ENCODE data around the gene LAYN. TPM values are rescaled to one million over a fixed set of nuclear protein-coding genes. Genes with fewer than 3 reads are reported as not detected.

The LAYN gene
- total RNA-seq, 4 donors from 2014 or later, result 8.2 to 47.8 (median 37.2) TPM

GRCh38 chr11:111549196-111549868 is 8.8 kb downstream of the LAYN start:
- Histone ChIP-seq H3K9me3 (no peaks in the 10 kb centered on the region), H3K27me3 (no peaks in the 10 kb centered on the region), H3K4me3 (no peak overlapping the region), H3K27ac (no peak overlapping the region), H3K4me1 (no peaks in the 10 kb centered on the region), H3K36me3 (peaks cover 0 to 37% of the 10 kb centered on the region in 2 donors)
- TF ChIP-seq POLR2AphosphoS5 (IDR thresholded peaks at IDR 0.05) (no peak), CTCF (IDR thresholded peaks at IDR 0.05) (no peak), POLR2A (IDR thresholded peaks at IDR 0.05) (no peak), EP300 (IDR thresholded peaks at IDR 0.05) (no peak)
- no peak for ATAC-seq
- WGBS, 2 donors (ENCODE audit: low coverage in 1 of 2), result 64 to 72% methylated on average over 3 to 4 of the region's 11 CpGs

DNA sequence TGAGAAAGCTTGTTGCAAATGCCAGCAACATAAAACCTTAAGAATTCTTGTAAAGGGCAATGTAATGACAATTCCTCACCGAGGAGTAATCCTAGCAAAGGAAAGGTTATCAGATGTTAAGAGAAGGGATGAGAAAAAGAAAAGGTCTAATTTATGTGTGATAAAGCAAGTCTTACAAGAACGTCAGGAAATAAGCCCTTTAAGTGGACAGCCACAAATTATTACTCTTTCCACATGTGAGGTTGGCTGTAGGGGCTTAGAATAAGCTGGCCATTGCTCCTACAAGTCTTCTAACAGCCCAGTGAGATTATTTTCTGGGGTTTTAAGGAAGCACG is 9.3 kb downstream of the LAYN start:
- no peak for ATAC-seq
- no peaks in the 10 kb centered on the region for H3K27me3 ChIP-seq

GRCh38 chr11:111550258-111550657 is 9.7 kb downstream of the LAYN start:
- Histone ChIP-seq H3K9me3 (no peaks in the 10 kb centered on the region), H3K4me3 (no peak overlapping the region), H3K36me3 (peaks cover 0 to 34% of the 10 kb centered on the region in 2 donors), H3K4me1 (no peaks in the 10 kb centered on the region), H3K27ac (no peak overlapping the region), H3K27me3 (no peaks in the 10 kb centered on the region)
- 82 to 100% methylated on average over 1 to 2 of the region's 2 CpGs for WGBS, 2 donors (ENCODE audit: low coverage in 1 of 2)
- no peak for ATAC-seq
- TF ChIP-seq POLR2AphosphoS5 (IDR thresholded peaks at IDR 0.05) (no peak), POLR2A (IDR thresholded peaks at IDR 0.05) (no peak), CTCF (IDR thresholded peaks at IDR 0.05) (no peak), EP300 (IDR thresholded peaks at IDR 0.05) (no peak)

More for the DNA sequence above, 9.3 kb downstream of the LAYN start:
- Histone ChIP-seq H3K36me3 (peaks cover 0 to 37% of the 10 kb centered on the region in 2 donors), H3K4me3 (no peak overlapping the region), H3K9me3 (no peaks in the 10 kb centered on the region), H3K27ac (no peak overlapping the region), H3K4me1 (no peaks in the 10 kb centered on the region)
- no peak for TF ChIP-seq EP300 (IDR thresholded peaks at IDR 0.05)
- TF ChIP-seq CTCF (IDR thresholded peaks at IDR 0.05), result no peak
- 56 to 80% methylated on average over 2 to 3 of the region's 3 CpGs for WGBS, 2 donors (ENCODE audit: low coverage in 1 of 2)

- H3K36me3 ChIP-seq, result peaks cover 0 to 1% of the 10 kb centered on the region in 2 donors
- no peak overlapping the region for H3K4me3 ChIP-seq
- no peak overlapping the region for H3K27ac ChIP-seq
- H3K27me3 ChIP-seq, result no peaks in the 10 kb centered on the region
- no peaks in the 10 kb centered on the region for H3K9me3 ChIP-seq
- no peak for TF ChIP-seq EP300 (IDR thresholded peaks at IDR 0.05)
- TF ChIP-seq POLR2AphosphoS5 (IDR thresholded peaks at IDR 0.05), result no peak
- no peak for TF ChIP-seq CTCF (IDR thresholded peaks at IDR 0.05)
- no peak for TF ChIP-seq POLR2A (IDR thresholded peaks at IDR 0.05)
- no peak for ATAC-seq
- H3K4me1 ChIP-seq, result peaks cover 0 to 14% (median 0%) of the 10 kb centered on the region in 3 donors
These were observed 14.0 kb downstream of the LAYN start for GRCh38 chr11:111554532-111554931.

GRCh38 chr11:111555255-111555654 is 14.7 kb downstream of the LAYN start:
- no peaks in the 10 kb centered on the region for H3K27me3 ChIP-seq
- H3K9me3 ChIP-seq, result no peaks in the 10 kb centered on the region
- no peak overlapping the region for H3K27ac ChIP-seq
- TF ChIP-seq CTCF (IDR thresholded peaks at IDR 0.05) (no peak), POLR2AphosphoS5 (IDR thresholded peaks at IDR 0.05) (no peak), POLR2A (IDR thresholded peaks at IDR 0.05) (no peak), EP300 (IDR thresholded peaks at IDR 0.05) (no peak)
- peaks cover 0 to 2% of the 10 kb centered on the region in 2 donors for H3K36me3 ChIP-seq
- peaks cover 0 to 14% (median 0%) of the 10 kb centered on the region in 3 donors for H3K4me1 ChIP-seq
- no peak for ATAC-seq
- no peak overlapping the region for H3K4me3 ChIP-seq

Data from gastroesophageal sphincter (tissue), 4 donors.